ENCODE data around the gene MMP21. TPM values are rescaled to one million over a fixed set of nuclear protein-coding genes. Genes with fewer than 3 reads are reported as not detected.

The MMP21 gene
- total and polyA plus RNA-seq, 2 of the 13 experiments (the other 11 are each of a cell fraction or from before 2014, with no cell fraction given), result not detected

DNA sequence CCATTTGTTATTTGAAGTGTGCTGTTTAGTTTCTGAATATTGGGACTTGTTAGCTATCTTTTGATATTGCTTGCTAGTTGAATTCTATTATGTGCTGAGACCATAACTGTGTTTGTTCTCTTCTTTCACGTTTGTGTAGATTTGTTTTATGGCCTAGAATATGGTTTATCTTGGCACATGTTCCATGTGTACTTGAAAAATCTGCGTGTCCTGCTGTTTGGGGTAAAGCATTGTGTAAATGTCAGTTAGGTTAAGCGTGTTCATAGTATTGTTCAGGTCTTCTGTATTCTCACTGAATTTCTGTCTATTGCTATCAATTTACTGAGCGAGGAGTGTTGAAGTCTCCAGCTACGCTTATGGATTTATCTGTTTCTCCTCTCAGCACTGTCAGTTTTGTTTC lies 19.4 kb downstream of the MMP21 start:
- Histone ChIP-seq H2AFZ (ENCODE audit: low read length) (no peak overlapping the region), H3K9me3 (ENCODE audit: low read length) (no peaks in the 10 kb centered on the region), H3K79me2 (ENCODE audit: insufficient read depth, low read length) (peaks cover 2% of the 10 kb centered on the region), H3K27me3 (ENCODE audit: control insufficient read depth in 1 of 2, insufficient read depth in 2 of 2, low read length in 2 of 2) (no peaks in the 10 kb centered on the region), H3K4me2 (ENCODE audit: low read depth, low read length) (no peak overlapping the region), H3K27ac (ENCODE audit: extremely low read length, insufficient read depth, low read length) (no peak overlapping the region), H3K4me3 (replicated peaks in 1 of 3; ENCODE audit: insufficient read depth in 1 of 3, low read depth in 2 of 3, low read length in 3 of 3) (no peak overlapping the region), H3K9ac (ENCODE audit: insufficient read depth, low read depth, low read length) (no peak overlapping the region), H3K4me1 (ENCODE audit: insufficient read depth, low read length) (no peaks in the 10 kb centered on the region), H4K20me1 (ENCODE audit: insufficient read depth, low read length) (no peaks in the 10 kb centered on the region), H3K36me3 (replicated peaks in 1 of 2; ENCODE audit: control insufficient read depth in 1 of 2, insufficient read depth in 2 of 2, low read length in 2 of 2) (peaks cover 12 to 74% of the 10 kb centered on the region in 2 experiments)
- intact Hi-C loops (cut with micrococcal nuclease; ENCODE audit: unreplicated experiment), result no loop called here
- DNase-seq (ENCODE audit: low spot score), result no peak
- ChIA-PET POLR2A (no interaction called here), CTCF (ENCODE audit: low intra/inter-chr PET ratio, low total read pairs) (no interaction called here)
- FAIRE-seq, result no peak
- ATAC-seq, result no peak
- in situ Hi-C loops (cut with HindIII; ENCODE audit: extremely low pct_ligation_motif_present, low pct_unique_long_range_greater_than_20kb), result no loop called here
- BruUV-seq (replicated peaks), result no TSS peak
- TF ChIP-seq, protein P1, sequence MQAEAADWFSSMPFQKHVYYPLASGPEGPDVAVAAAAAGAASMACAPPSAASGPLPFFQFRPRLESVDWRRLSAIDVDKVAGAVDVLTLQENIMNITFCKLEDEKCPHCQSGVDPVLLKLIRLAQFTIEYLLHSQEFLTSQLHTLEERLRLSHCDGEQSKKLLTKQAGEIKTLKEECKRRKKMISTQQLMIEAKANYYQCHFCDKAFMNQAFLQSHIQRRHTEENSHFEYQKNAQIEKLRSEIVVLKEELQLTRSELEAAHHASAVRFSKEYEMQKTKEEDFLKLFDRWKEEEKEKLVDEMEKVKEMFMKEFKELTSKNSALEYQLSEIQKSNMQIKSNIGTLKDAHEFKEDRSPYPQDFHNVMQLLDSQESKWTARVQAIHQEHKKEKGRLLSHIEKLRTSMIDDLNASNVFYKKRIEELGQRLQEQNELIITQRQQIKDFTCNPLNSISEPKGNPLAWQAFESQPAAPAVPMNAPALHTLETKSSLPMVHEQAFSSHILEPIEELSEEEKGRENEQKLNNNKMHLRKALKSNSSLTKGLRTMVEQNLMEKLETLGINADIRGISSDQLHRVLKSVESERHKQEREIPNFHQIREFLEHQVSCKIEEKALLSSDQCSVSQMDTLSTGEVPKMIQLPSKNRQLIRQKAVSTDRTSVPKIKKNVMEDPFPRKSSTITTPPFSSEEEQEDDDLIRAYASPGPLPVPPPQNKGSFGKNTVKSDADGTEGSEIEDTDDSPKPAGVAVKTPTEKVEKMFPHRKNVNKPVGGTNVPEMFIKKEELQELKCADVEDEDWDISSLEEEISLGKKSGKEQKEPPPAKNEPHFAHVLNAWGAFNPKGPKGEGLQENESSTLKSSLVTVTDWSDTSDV (CRISPR knock-in tag; IDR thresholded peaks at IDR 0.05), result no peak
- TF ChIP-seq RBFOX2 (IDR thresholded peaks at IDR 0.05; ENCODE audit: low read depth, low read length) (no peak), MXI1 (IDR thresholded peaks at IDR 0.05; ENCODE audit: borderline replicate concordance, low read depth, low read length) (no peak), RFXAP (CRISPR knock-in tag; IDR thresholded peaks at IDR 0.05; ENCODE audit: borderline replicate concordance) (no peak), BCL6 (CRISPR knock-in tag; IDR thresholded peaks at IDR 0.05) (no peak), ZSCAN29 (CRISPR knock-in tag; conservative IDR thresholded peaks at IDR 0.05) (no peak), TCF12 (IDR thresholded peaks at IDR 0.05) (no peak), TCF12 (CRISPR knock-in tag; IDR thresholded peaks at IDR 0.05) (no peak), CAMTA2 (CRISPR knock-in tag; IDR thresholded peaks at IDR 0.05; ENCODE audit: borderline replicate concordance) (no peak), POGZ (CRISPR knock-in tag; IDR thresholded peaks at IDR 0.05) (no peak), ZNF234 (CRISPR knock-in tag; conservative IDR thresholded peaks at IDR 0.05) (no peak), DNMT3B (CRISPR knock-in tag; conservative IDR thresholded peaks at IDR 0.05) (no peak), ZNF335 (CRISPR knock-in tag; IDR thresholded peaks at IDR 0.05) (no peak)
- TF ChIP-seq, protein P2, sequence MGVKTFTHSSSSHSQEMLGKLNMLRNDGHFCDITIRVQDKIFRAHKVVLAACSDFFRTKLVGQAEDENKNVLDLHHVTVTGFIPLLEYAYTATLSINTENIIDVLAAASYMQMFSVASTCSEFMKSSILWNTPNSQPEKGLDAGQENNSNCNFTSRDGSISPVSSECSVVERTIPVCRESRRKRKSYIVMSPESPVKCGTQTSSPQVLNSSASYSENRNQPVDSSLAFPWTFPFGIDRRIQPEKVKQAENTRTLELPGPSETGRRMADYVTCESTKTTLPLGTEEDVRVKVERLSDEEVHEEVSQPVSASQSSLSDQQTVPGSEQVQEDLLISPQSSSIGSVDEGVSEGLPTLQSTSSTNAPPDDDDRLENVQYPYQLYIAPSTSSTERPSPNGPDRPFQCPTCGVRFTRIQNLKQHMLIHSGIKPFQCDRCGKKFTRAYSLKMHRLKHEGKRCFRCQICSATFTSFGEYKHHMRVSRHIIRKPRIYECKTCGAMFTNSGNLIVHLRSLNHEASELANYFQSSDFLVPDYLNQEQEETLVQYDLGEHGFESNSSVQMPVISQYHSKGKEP (CRISPR knock-in tag; IDR thresholded peaks at IDR 0.05), result no peak
- TF ChIP-seq, protein P3, sequence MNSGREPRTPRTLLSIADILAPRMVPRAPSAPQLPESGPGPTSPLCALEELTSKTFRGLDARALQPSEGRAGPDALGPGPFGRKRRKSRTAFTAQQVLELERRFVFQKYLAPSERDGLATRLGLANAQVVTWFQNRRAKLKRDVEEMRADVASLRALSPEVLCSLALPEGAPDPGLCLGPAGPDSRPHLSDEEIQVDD (CRISPR knock-in tag; IDR thresholded peaks at IDR 0.05; ENCODE audit: borderline replicate concordance), result no peak
- TF ChIP-seq, protein P4, sequence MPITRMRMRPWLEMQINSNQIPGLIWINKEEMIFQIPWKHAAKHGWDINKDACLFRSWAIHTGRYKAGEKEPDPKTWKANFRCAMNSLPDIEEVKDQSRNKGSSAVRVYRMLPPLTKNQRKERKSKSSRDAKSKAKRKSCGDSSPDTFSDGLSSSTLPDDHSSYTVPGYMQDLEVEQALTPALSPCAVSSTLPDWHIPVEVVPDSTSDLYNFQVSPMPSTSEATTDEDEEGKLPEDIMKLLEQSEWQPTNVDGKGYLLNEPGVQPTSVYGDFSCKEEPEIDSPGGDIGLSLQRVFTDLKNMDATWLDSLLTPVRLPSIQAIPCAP (CRISPR knock-in tag; IDR thresholded peaks at IDR 0.05; ENCODE audit: low read depth), result no peak
- TF ChIP-seq, protein P5, sequence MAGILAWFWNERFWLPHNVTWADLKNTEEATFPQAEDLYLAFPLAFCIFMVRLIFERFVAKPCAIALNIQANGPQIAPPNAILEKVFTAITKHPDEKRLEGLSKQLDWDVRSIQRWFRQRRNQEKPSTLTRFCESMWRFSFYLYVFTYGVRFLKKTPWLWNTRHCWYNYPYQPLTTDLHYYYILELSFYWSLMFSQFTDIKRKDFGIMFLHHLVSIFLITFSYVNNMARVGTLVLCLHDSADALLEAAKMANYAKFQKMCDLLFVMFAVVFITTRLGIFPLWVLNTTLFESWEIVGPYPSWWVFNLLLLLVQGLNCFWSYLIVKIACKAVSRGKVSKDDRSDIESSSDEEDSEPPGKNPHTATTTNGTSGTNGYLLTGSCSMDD (CRISPR knock-in tag; IDR thresholded peaks at IDR 0.05), result no peak
- TF ChIP-seq, protein P6, sequence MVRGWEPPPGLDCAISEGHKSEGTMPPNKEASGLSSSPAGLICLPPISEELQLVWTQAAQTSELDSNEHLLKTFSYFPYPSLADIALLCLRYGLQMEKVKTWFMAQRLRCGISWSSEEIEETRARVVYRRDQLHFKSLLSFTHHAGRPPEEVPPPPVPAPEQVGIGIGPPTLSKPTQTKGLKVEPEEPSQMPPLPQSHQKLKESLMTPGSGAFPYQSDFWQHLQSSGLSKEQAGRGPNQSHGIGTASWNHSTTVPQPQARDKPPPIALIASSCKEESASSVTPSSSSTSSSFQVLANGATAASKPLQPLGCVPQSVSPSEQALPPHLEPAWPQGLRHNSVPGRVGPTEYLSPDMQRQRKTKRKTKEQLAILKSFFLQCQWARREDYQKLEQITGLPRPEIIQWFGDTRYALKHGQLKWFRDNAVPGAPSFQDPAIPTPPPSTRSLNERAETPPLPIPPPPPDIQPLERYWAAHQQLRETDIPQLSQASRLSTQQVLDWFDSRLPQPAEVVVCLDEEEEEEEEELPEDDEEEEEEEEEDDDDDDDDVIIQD (CRISPR knock-in tag; IDR thresholded peaks at IDR 0.05; ENCODE audit: low read depth), result no peak
- 95% methylated on average over 5 of the region's 5 CpGs for WGBS (ENCODE audit: low lambda C conversion rate)
